ENCODE measurements around the gene BTBD6. TPM values are rescaled to one million over a fixed set of nuclear protein-coding genes. Genes with fewer than 3 reads are reported as not detected.

BTBD6 gene
- total and polyA plus RNA-seq, 2 of the 8 experiments (the other 6 are each of a cell fraction or from before 2014, with no cell fraction given): 10.1 to 10.2 TPM

GRCh38 chr14:105211758-105212089 lies 36.6 kb upstream of the BTBD6 start (continued):
- TF ChIP-seq KDM4A (IDR thresholded peaks at IDR 0.05; ENCODE audit: low read depth, low read length, severe bottlenecking) (no peak), RBBP5 (IDR thresholded peaks at IDR 0.05; ENCODE audit: borderline replicate concordance, low read depth, low read length) (no peak)

All from H1 (cell line).